Pancreas (tissue), 10 donors: Measurements from ENCODE around the gene ZNF280D. TPM values are rescaled to one million over a fixed set of nuclear protein-coding genes. Genes with fewer than 3 reads are reported as not detected.
"Not testable (repeated sequence)": the region's sequence is repeated elsewhere in the genome, so short reads cannot be mapped to it uniquely, and the experiment has no call there.

ENCODE experiments used
- ATAC-seq, 4 donors: fragments of 200-7000 bp; cut with Tn5 transposase; one replicate each; pipeline versions ENCODE4 v1.8.0 to v1.9.1; 2020; ENCODE audit warnings: mild to moderate bottlenecking in 4 of 4, moderate library complexity in 4 of 4
- DNase-seq, 6 donors: peaks; one replicate each; pipeline ENCODE4 v3.0.0-alpha.2; 2020
- FAIRE-seq: peaks from 2 replicates; lab custom pipeline; 2012; peaks lifted over from hg19 to GRCh38; lab: Jason Lieb, UNC
- H3K27ac ChIP-seq, 4 donors: fragments of 200-600 bp; sonication (generic); 1 replicate in 3 of 4; 2 replicates in 1 of 4; pipeline versions ENCODE4 v1.5.0 to v1.8.0; 2020
- H3K27me3 ChIP-seq, 4 donors: fragments of 200-600 bp; one replicate each; pipeline ENCODE4 v1.8.0; 2021
- H3K36me3 ChIP-seq, 3 donors: fragments of 200-600 bp; sonication (generic) in 1 of 3; one replicate each; pipeline versions ENCODE4 v1.5.0 to v1.8.0; 2020 to 2021
- H3K4me1 ChIP-seq, 3 donors: fragments of 200-600 bp; one replicate each; pipeline ENCODE4 v1.8.0; 2021
- H3K4me3 ChIP-seq, 4 donors: fragments of 200-600 bp; sonication (generic) in 2 of 4; one replicate each; pipeline versions ENCODE4 v1.5.0 to v1.8.0; 2020 to 2021
- H3K9me3 ChIP-seq, 4 donors: fragments of 200-600 bp; one replicate each; pipeline ENCODE4 v1.8.0; 2021
- WGBS, 2 donors: extraction: QIAGEN DNeasy Blood & Tissue Kit; methylation state at CpG; one replicate each; pipeline ENCODE4 v1.1.7; 2013; 5-methylcytosine and 5-hydroxymethylcytosine counted together
- intact Hi-C, 3 donors: fragments of 100-400 bp; cut with DNase I; formaldehyde crosslinking; loops; one replicate each; pipeline versions ENCODE4 v1.11.1 to v1.14.2; 2022
- polyA plus RNA-seq, 2 donors: library from polyadenylated mRNA; stranded (reverse); fragments of 200-250 nt; gene quantifications; one replicate each; pipeline ENCODE4 v1.2.3, GENCODE V29; 2013
- total RNA-seq, 6 donors: library from RNA; stranded (reverse); fragmentation: NEBNext Ultra II Directional in 4 of 6; extraction: Animal tissue kit (Norgen Biotek cat#: 25700) in 4 of 6; gene quantifications; one replicate each; pipeline versions ENCODE4 v1.2.1 to v1.2.4, GENCODE V29; 2021 to 2023
- TF ChIP-seq, protein P1 (sequence below), 4 donors: fragments of 200-600 bp; sonication (generic) in 3 of 4; IDR thresholded peaks; one replicate each; pipeline versions ENCODE4 v1.5.0 to v1.8.0; 2021; ENCODE audit warnings: antibody characterized with exemption in 4 of 4
- donor health status: healthy with polysubstance abuse.
- donor health status: DM: no; HTN: no; CAD: no; lungs with moderate emphysema.
- donor health status: DM: no; HTN: no; CAD: no.
- donor health status: control.
- donor health status: control.
- donor health status: Bipolar disorder and iron deficiency.
- donor health status: DM: yes; HTN: yes; CAD: no.
- donor health status: DM: no; HTN: no; CAD: no.
- donor health status: DM: no; HTN: no; CAD: no.
- donor health status: DM: yes; HTN: yes; CAD: no.

Gene ZNF280D
- total and polyA plus RNA-seq, 8 donors, result 13.9 to 31.6 (median 23.1) TPM

DNA sequence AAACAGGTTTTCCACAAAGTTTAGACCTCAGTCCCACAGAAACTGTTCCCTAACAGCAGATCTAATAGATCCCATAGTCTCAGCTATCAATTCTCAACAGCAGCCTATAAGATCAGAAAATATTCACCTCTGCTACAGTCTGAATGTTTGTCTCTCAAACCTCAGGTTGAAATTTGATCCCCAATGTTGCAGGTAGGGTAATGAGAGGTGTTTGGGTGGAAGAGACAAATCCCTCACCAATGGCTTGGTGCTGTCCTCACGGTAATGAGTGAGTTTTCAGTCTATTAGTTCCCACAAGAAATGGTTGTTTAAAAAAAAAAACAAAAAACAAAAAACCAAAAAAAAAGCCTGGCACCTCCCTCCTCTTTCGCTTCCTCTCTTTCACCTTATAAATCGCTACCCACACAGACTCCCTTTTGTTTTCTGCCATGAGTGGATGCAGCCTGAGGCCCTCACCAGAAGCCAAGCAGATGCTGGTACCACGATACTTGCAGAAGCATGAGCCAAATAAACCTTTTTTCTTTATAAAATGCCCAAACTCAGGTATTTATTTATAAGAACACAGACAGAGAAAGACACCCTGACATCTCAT is 14.2 kb downstream of the ZNF280D start:
- FAIRE-seq (no peak), DNase-seq (no peak), ATAC-seq (no peak)
- Histone ChIP-seq H3K4me1 (peaks cover 0 to 14% (median 10%) of the 10 kb centered on the region in 3 donors), H3K27ac (no peak overlapping the region), H3K9me3 (no peaks in the 10 kb centered on the region), H3K4me3 (no peak overlapping the region), H3K36me3 (no peaks in the 10 kb centered on the region), H3K27me3 (no peaks in the 10 kb centered on the region)
- WGBS, 2 donors, result 92 to 95% methylated on average over 4 of the region's 4 CpGs
- TF ChIP-seq, protein P1, sequence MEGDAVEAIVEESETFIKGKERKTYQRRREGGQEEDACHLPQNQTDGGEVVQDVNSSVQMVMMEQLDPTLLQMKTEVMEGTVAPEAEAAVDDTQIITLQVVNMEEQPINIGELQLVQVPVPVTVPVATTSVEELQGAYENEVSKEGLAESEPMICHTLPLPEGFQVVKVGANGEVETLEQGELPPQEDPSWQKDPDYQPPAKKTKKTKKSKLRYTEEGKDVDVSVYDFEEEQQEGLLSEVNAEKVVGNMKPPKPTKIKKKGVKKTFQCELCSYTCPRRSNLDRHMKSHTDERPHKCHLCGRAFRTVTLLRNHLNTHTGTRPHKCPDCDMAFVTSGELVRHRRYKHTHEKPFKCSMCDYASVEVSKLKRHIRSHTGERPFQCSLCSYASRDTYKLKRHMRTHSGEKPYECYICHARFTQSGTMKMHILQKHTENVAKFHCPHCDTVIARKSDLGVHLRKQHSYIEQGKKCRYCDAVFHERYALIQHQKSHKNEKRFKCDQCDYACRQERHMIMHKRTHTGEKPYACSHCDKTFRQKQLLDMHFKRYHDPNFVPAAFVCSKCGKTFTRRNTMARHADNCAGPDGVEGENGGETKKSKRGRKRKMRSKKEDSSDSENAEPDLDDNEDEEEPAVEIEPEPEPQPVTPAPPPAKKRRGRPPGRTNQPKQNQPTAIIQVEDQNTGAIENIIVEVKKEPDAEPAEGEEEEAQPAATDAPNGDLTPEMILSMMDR (IDR thresholded peaks at IDR 0.05), result no peak
- intact Hi-C loops, result no loop called here

DNA sequence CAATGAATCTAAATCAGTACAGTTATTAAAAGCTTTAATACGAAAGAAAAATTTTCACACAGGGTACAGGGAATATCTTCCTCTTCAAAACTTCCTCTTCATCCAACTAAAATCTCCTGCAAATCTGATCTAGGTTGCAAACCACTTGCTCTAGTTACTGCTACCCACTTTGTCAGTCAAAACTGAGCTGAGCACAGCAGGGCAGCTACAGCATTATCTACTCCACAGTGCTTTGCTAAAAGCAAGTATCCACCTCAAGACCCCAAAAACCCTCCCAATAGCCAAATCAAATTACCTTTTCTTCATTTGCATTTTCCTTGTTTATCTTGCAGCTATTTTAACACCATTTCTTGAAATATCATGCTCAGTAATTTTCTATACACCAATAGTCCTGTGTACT is 14.7 kb downstream of the ZNF280D start:
- no peaks in the 10 kb centered on the region for H3K36me3 ChIP-seq
- intact Hi-C loops, result no loop called here
- 87 to 95% methylated on average over 1 of the region's 1 CpG for WGBS, 2 donors
- DNase-seq (no peak), FAIRE-seq (no peak), ATAC-seq (no peak)
- no peak overlapping the region for H3K4me3 ChIP-seq
- TF ChIP-seq, protein P1 (IDR thresholded peaks at IDR 0.05), result no peak
- H3K27me3 ChIP-seq, result no peaks in the 10 kb centered on the region
- peaks cover 0 to 10% (median 4%) of the 10 kb centered on the region in 3 donors for H3K4me1 ChIP-seq
- H3K9me3 ChIP-seq, result no peaks in the 10 kb centered on the region
- H3K27ac ChIP-seq, result no peak overlapping the region

DNA sequence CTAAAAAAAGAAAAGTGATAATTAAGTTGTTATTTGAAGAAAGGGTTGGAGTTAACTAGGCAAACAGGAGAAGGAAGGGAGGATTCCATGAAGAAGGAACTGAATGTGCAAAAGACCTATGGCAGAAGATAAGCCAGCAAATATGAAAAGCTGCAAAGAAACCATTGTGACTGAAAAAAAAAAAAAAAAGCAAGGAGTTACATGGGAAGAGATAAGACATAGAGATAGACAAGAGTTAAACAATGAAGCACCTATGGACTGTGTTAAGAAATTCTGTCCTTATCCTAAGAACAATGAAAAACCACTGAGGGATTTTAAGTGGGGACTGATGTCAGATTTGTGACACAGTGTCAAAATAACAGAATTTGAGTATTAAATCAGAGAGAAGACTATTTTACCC is 17.0 kb downstream of the ZNF280D start:
- no peak for DNase-seq
- TF ChIP-seq, protein P1 (IDR thresholded peaks at IDR 0.05), result no peak
- peaks cover 0 to 10% (median 4%) of the 10 kb centered on the region in 3 donors for H3K4me1 ChIP-seq
- no peaks in the 10 kb centered on the region for H3K27me3 ChIP-seq
- no peak overlapping the region for H3K4me3 ChIP-seq
- H3K36me3 ChIP-seq, result no peaks in the 10 kb centered on the region
- H3K9me3 ChIP-seq, result no peaks in the 10 kb centered on the region
- no peak for FAIRE-seq
- no peak overlapping the region for H3K27ac ChIP-seq
- no peak for ATAC-seq
- intact Hi-C loops, result no loop called here

DNA sequence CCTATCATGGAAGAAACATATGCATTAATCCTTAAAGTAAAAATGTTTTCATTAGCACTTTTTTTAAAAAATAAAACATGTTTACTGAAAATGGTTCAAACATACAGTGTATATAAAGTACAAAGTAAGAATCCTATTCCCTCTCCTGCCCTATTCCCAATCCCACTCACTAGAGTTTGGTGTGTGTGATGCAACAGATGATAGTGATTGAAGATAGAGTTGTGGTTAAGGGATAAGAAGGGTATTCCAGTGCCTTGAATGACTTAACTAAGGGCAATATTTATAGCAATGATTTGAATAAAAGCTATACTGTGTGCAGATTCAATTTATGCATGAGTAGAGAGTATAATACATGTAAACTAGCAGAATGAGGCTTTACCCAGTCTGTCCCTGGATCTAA is 18.1 kb downstream of the ZNF280D start:
- intact Hi-C loops, result no loop called here
- ATAC-seq (no peak), FAIRE-seq (no peak), DNase-seq (no peak)
- Histone ChIP-seq H3K36me3 (no peaks in the 10 kb centered on the region), H3K27ac (no peak overlapping the region), H3K27me3 (no peaks in the 10 kb centered on the region), H3K9me3 (no peaks in the 10 kb centered on the region), H3K4me3 (no peak overlapping the region), H3K4me1 (peaks cover 0 to 10% (median 4%) of the 10 kb centered on the region in 3 donors)
- TF ChIP-seq, protein P1 (IDR thresholded peaks at IDR 0.05), result no peak

DNA sequence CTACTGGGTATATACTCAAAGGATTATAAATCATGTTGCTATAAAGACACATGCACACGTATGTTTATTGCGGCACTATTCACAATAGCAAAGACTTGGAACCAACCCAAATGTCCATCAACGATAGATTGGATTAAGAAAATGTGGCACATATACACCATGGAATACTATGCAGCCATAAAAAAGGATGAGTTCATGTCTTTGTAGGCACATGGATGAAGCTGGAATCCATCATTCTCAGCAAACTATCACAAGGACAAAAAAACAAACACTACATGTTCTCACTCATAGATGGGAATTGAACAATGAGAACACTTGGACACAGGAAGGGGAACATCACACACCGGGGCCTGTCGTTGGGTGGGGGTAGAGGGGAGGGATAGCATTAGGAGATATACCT is 23.8 kb downstream of the ZNF280D start:
- H3K27ac ChIP-seq, intact Hi-C loops, H3K36me3 ChIP-seq, DNase-seq, H3K9me3 ChIP-seq, H3K4me1 ChIP-seq, ATAC-seq, H3K27me3 ChIP-seq, FAIRE-seq, H3K4me3 ChIP-seq: not testable (repeated sequence)
- 96% methylated on average over 3 to 5 of the region's 5 CpGs for WGBS, 2 donors
